ENCODE data around the gene ALG2.

- TF ChIP-seq POLR2A (IDR thresholded peaks at IDR 0.05), result no peak
- TF ChIP-seq, protein P1, sequence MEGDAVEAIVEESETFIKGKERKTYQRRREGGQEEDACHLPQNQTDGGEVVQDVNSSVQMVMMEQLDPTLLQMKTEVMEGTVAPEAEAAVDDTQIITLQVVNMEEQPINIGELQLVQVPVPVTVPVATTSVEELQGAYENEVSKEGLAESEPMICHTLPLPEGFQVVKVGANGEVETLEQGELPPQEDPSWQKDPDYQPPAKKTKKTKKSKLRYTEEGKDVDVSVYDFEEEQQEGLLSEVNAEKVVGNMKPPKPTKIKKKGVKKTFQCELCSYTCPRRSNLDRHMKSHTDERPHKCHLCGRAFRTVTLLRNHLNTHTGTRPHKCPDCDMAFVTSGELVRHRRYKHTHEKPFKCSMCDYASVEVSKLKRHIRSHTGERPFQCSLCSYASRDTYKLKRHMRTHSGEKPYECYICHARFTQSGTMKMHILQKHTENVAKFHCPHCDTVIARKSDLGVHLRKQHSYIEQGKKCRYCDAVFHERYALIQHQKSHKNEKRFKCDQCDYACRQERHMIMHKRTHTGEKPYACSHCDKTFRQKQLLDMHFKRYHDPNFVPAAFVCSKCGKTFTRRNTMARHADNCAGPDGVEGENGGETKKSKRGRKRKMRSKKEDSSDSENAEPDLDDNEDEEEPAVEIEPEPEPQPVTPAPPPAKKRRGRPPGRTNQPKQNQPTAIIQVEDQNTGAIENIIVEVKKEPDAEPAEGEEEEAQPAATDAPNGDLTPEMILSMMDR (IDR thresholded peaks at IDR 0.05), result no peak
Observed at GRCh38 chr9:99169982-99170761, 51.6 kb downstream of the ALG2 start.
